ENCODE measurements around the gene LRIG1.

The LRIG1 gene

GRCh38 chr3:66456711-66457173, 44.1 kb downstream of the LRIG1 start:
- WGBS (ENCODE audit: insufficient coverage, insufficient read length): no CpG with 5 or more reads among the region's 10 CpGs
- Histone ChIP-seq H3K4me1 (ENCODE audit: control insufficient read depth, insufficient read depth, low read length) (no peaks in the 10 kb centered on the region), H3K9me3 (ENCODE audit: control insufficient read depth, insufficient read depth, low read length) (no peaks in the 10 kb centered on the region), H3K36me3 (ENCODE audit: control insufficient read depth, insufficient read depth, low read length) (peaks cover 6% of the 10 kb centered on the region; the same call in 1 of the 2 replicates), H3K4me3 (ENCODE audit: low read length) (no peak overlapping the region), H3K27me3 (ENCODE audit: control insufficient read depth, insufficient read depth, low read length) (no peaks in the 10 kb centered on the region), H3K27ac (ENCODE audit: low read length) (no peak overlapping the region)
- DNase-seq (ENCODE audit: low read depth, low spot score): no peak

- DNase-seq (ENCODE audit: low read depth, low spot score): no peak
- Histone ChIP-seq H3K4me1 (ENCODE audit: control insufficient read depth, insufficient read depth, low read length) (no peaks in the 10 kb centered on the region), H3K9me3 (ENCODE audit: control insufficient read depth, insufficient read depth, low read length) (no peaks in the 10 kb centered on the region), H3K36me3 (ENCODE audit: control insufficient read depth, insufficient read depth, low read length) (peaks cover 6% of the 10 kb centered on the region; the same call in 1 of the 2 replicates), H3K27ac (ENCODE audit: low read length) (no peak overlapping the region), H3K27me3 (ENCODE audit: control insufficient read depth, insufficient read depth, low read length) (no peaks in the 10 kb centered on the region), H3K4me3 (ENCODE audit: low read length) (no peak overlapping the region)
- WGBS (ENCODE audit: insufficient coverage, insufficient read length): no CpG with 5 or more reads among the region's 8 CpGs
Measured at GRCh38 chr3:66454464-66454859, 46.4 kb downstream of the LRIG1 start.

GRCh38 chr3:66453651-66454463, 47.0 kb downstream of the LRIG1 start:
- H3K27ac ChIP-seq (ENCODE audit: low read length): no peak overlapping the region
- peaks cover 6% of the 10 kb centered on the region; the same call in 1 of the 2 replicates for H3K36me3 ChIP-seq (ENCODE audit: control insufficient read depth, insufficient read depth, low read length)
- DNase-seq (ENCODE audit: low read depth, low spot score): no peak
- no peaks in the 10 kb centered on the region for H3K4me1 ChIP-seq (ENCODE audit: control insufficient read depth, insufficient read depth, low read length)
- WGBS (ENCODE audit: insufficient coverage, insufficient read length): no CpG with 5 or more reads among the region's 6 CpGs
- no peak overlapping the region for H3K4me3 ChIP-seq (ENCODE audit: low read length)
- H3K27me3 ChIP-seq (ENCODE audit: control insufficient read depth, insufficient read depth, low read length): no peaks in the 10 kb centered on the region
- no peaks in the 10 kb centered on the region for H3K9me3 ChIP-seq (ENCODE audit: control insufficient read depth, insufficient read depth, low read length)

GRCh38 chr3:66452303-66453011, 48.4 kb downstream of the LRIG1 start:
- no CpG with 5 or more reads among the region's 7 CpGs for WGBS (ENCODE audit: insufficient coverage, insufficient read length)
- peaks cover 6% of the 10 kb centered on the region; the same call in 1 of the 2 replicates for H3K36me3 ChIP-seq (ENCODE audit: control insufficient read depth, insufficient read depth, low read length)
- H3K4me1 ChIP-seq (ENCODE audit: control insufficient read depth, insufficient read depth, low read length): no peaks in the 10 kb centered on the region
- H3K27ac ChIP-seq (ENCODE audit: low read length): no peak overlapping the region
- DNase-seq (ENCODE audit: low read depth, low spot score): no peak
- no peaks in the 10 kb centered on the region for H3K27me3 ChIP-seq (ENCODE audit: control insufficient read depth, insufficient read depth, low read length)
- H3K4me3 ChIP-seq (ENCODE audit: low read length): no peak overlapping the region
- H3K9me3 ChIP-seq (ENCODE audit: control insufficient read depth, insufficient read depth, low read length): no peaks in the 10 kb centered on the region

- H3K4me3 ChIP-seq (ENCODE audit: low read length): no peak overlapping the region
- H3K27me3 ChIP-seq (ENCODE audit: control insufficient read depth, insufficient read depth, low read length): no peaks in the 10 kb centered on the region
- no peaks in the 10 kb centered on the region for H3K9me3 ChIP-seq (ENCODE audit: control insufficient read depth, insufficient read depth, low read length)
- H3K27ac ChIP-seq (ENCODE audit: low read length): no peak overlapping the region
- no peak for DNase-seq (ENCODE audit: low read depth, low spot score)
- H3K36me3 ChIP-seq (ENCODE audit: control insufficient read depth, insufficient read depth, low read length): peaks cover 4% of the 10 kb centered on the region; the same call in 1 of the 2 replicates
- no CpG with 5 or more reads among the region's 6 CpGs for WGBS (ENCODE audit: insufficient coverage, insufficient read length)
- no peaks in the 10 kb centered on the region for H3K4me1 ChIP-seq (ENCODE audit: control insufficient read depth, insufficient read depth, low read length)
Measured at GRCh38 chr3:66451766-66452165, 49.1 kb downstream of the LRIG1 start.

GRCh38 chr3:66450390-66451022, 50.3 kb downstream of the LRIG1 start:
- DNase-seq (ENCODE audit: low read depth, low spot score): no peak
- H3K9me3 ChIP-seq (ENCODE audit: control insufficient read depth, insufficient read depth, low read length): no peaks in the 10 kb centered on the region
- H3K4me3 ChIP-seq (ENCODE audit: low read length): no peak overlapping the region
- H3K27ac ChIP-seq (ENCODE audit: low read length): no peak overlapping the region
- no peaks in the 10 kb centered on the region for H3K27me3 ChIP-seq (ENCODE audit: control insufficient read depth, insufficient read depth, low read length)
- H3K4me1 ChIP-seq (ENCODE audit: control insufficient read depth, insufficient read depth, low read length): peaks cover 1% of the 10 kb centered on the region; the same call in 1 of the 2 replicates
- no peaks in the 10 kb centered on the region; the same call in 1 of the 2 replicates for H3K36me3 ChIP-seq (ENCODE audit: control insufficient read depth, insufficient read depth, low read length)
- WGBS (ENCODE audit: insufficient coverage, insufficient read length): no CpG with 5 or more reads among the region's 4 CpGs

GRCh38 chr3:66449411-66449974, 51.3 kb downstream of the LRIG1 start:
- Histone ChIP-seq H3K4me1 (ENCODE audit: control insufficient read depth, insufficient read depth, low read length) (peaks cover 2% of the 10 kb centered on the region), H3K27ac (ENCODE audit: low read length) (no peak overlapping the region), H3K9me3 (ENCODE audit: control insufficient read depth, insufficient read depth, low read length) (no peaks in the 10 kb centered on the region), H3K4me3 (ENCODE audit: low read length) (no peak overlapping the region), H3K36me3 (ENCODE audit: control insufficient read depth, insufficient read depth, low read length) (no peaks in the 10 kb centered on the region; the same call in 1 of the 2 replicates), H3K27me3 (ENCODE audit: control insufficient read depth, insufficient read depth, low read length) (no peaks in the 10 kb centered on the region)
- WGBS (ENCODE audit: insufficient coverage, insufficient read length): no CpG with 5 or more reads among the region's 7 CpGs
- no peak for DNase-seq (ENCODE audit: low read depth, low spot score)

- Histone ChIP-seq H3K27me3 (ENCODE audit: control insufficient read depth, insufficient read depth, low read length) (no peaks in the 10 kb centered on the region), H3K36me3 (ENCODE audit: control insufficient read depth, insufficient read depth, low read length) (no peaks in the 10 kb centered on the region; the same call in 1 of the 2 replicates), H3K4me3 (ENCODE audit: low read length) (no peak overlapping the region), H3K4me1 (ENCODE audit: control insufficient read depth, insufficient read depth, low read length) (peaks cover 18% of the 10 kb centered on the region), H3K9me3 (ENCODE audit: control insufficient read depth, insufficient read depth, low read length) (no peaks in the 10 kb centered on the region), H3K27ac (ENCODE audit: low read length) (no peak overlapping the region)
- no peak for DNase-seq (ENCODE audit: low read depth, low spot score)
- WGBS (ENCODE audit: insufficient coverage, insufficient read length): no CpG with 5 or more reads among the region's 7 CpGs
Measured at GRCh38 chr3:66444146-66444644, 56.6 kb downstream of the LRIG1 start.

GRCh38 chr3:66443118-66443803, 57.6 kb downstream of the LRIG1 start:
- H3K27ac ChIP-seq (ENCODE audit: low read length): peak overlapping the region; percentile 95
- no peak overlapping the region for H3K4me3 ChIP-seq (ENCODE audit: low read length)
- H3K4me1 ChIP-seq (ENCODE audit: control insufficient read depth, insufficient read depth, low read length): peaks cover 18% of the 10 kb centered on the region
- no CpG with 5 or more reads among the region's 10 CpGs for WGBS (ENCODE audit: insufficient coverage, insufficient read length)
- no peaks in the 10 kb centered on the region for H3K27me3 ChIP-seq (ENCODE audit: control insufficient read depth, insufficient read depth, low read length)
- DNase-seq (ENCODE audit: low read depth, low spot score): no peak
- no peaks in the 10 kb centered on the region for H3K9me3 ChIP-seq (ENCODE audit: control insufficient read depth, insufficient read depth, low read length)
- no peaks in the 10 kb centered on the region for H3K36me3 ChIP-seq (ENCODE audit: control insufficient read depth, insufficient read depth, low read length)

Data from iPS DF 6.9 (cell line).